Osteoblast (primary cell): Measurements from ENCODE around the gene GSPT1. TPM values are rescaled to one million over a fixed set of nuclear protein-coding genes. Genes with fewer than 3 reads are reported as not detected.

Source experiments
- DNase-seq: peaks from one replicate; pipeline ENCODE4 v3.0.0; 2011; ENCODE audit warnings: low spot score, mixed read lengths; ENCODE audit not compliant: insufficient read length; ENCODE audit errors: missing footprints
- H2AFZ ChIP-seq: 2 replicates; pipeline ENCODE4 v1.6.0; 2011; ENCODE audit warnings: mild to moderate bottlenecking, low read length
- H3K27ac ChIP-seq: 2 replicates; pipeline ENCODE4 v1.5.1; 2011; ENCODE audit warnings: mild to moderate bottlenecking, low read depth, low read length, moderate library complexity
- H3K27me3 ChIP-seq: 2 replicates; pipeline ENCODE4 v1.6.0; 2012; ENCODE audit warnings: mild to moderate bottlenecking, control low read depth, inconsistent platforms, low read length, moderate library complexity; ENCODE audit not compliant: insufficient read depth
- H3K36me3 ChIP-seq: 2 replicates; pipeline ENCODE4 v1.5.1; 2011; ENCODE audit warnings: mild to moderate bottlenecking, low read length, control low read depth, moderate library complexity; ENCODE audit not compliant: insufficient read depth
- H3K4me1 ChIP-seq: 2 replicates; pipeline ENCODE4 v1.5.1; 2011; ENCODE audit warnings: mild to moderate bottlenecking, low read length, control low read depth, moderate library complexity; ENCODE audit not compliant: insufficient read depth
- H3K4me2 ChIP-seq: 2 replicates; pipeline ENCODE4 v1.6.0; 2011; ENCODE audit warnings: mild to moderate bottlenecking, low read length; ENCODE audit not compliant: insufficient read depth
- H3K4me3 ChIP-seq: fragments of 200-600 bp; sonication (generic); 3 replicates; pipeline ENCODE4 v1.5.1; 2012; ENCODE audit warnings: mild to moderate bottlenecking, low read length, inconsistent platforms; ENCODE audit not compliant: insufficient read depth
- H3K79me2 ChIP-seq: 2 replicates; pipeline ENCODE4 v1.6.0; 2012; ENCODE audit warnings: mild to moderate bottlenecking, low read length, control low read depth, inconsistent platforms; ENCODE audit not compliant: insufficient read depth
- H3K9me3 ChIP-seq: 2 replicates; pipeline ENCODE4 v1.5.1; 2011; ENCODE audit warnings: low read depth, low read length, control low read depth
- H4K20me1 ChIP-seq: 2 replicates; pipeline ENCODE4 v1.6.0; 2012; ENCODE audit warnings: mild to moderate bottlenecking, low read length, control low read depth; ENCODE audit not compliant: insufficient read depth
- CTCF ChIP-seq: IDR thresholded peaks from 2 replicates; pipeline ENCODE4 v1.5.1; 2011; ENCODE audit warnings: mild to moderate bottlenecking, low read depth, low read length, moderate library complexity; ENCODE audit errors: extremely low read depth
- total RNA-seq: library from RNA; depleted of rRNA; stranded (reverse); fragments of >200 nt; gene quantifications from 2 replicates; pipeline ENCODE4 v1.2.3, GENCODE V29; 2012

The GSPT1 gene
- total RNA-seq, 1 donor: 109 TPM

GRCh38 chr16:11903906-11904305 is 11.8 kb downstream of the GSPT1 start:
- H3K27ac ChIP-seq: peak overlapping the region; percentile 46
- H3K4me2 ChIP-seq: no peak overlapping the region
- peaks cover 63% of the 10 kb centered on the region for H4K20me1 ChIP-seq
- DNase-seq: peak; percentile 38
- H3K4me1 ChIP-seq: peaks cover 13% of the 10 kb centered on the region
- peaks cover 16% of the 10 kb centered on the region for H3K36me3 ChIP-seq
- H3K79me2 ChIP-seq: peaks cover 94% of the 10 kb centered on the region
- H3K4me3 ChIP-seq: no peak overlapping the region
- H3K9me3 ChIP-seq: no peaks in the 10 kb centered on the region
- no peaks in the 10 kb centered on the region for H3K27me3 ChIP-seq
- TF ChIP-seq CTCF: no peak
- no peak overlapping the region for H2AFZ ChIP-seq

GRCh38 chr16:11901091-11901490 is 14.7 kb downstream of the GSPT1 start:
- H3K79me2 ChIP-seq: peaks cover 89% of the 10 kb centered on the region
- H4K20me1 ChIP-seq: peaks cover 58% of the 10 kb centered on the region
- peaks cover 32% of the 10 kb centered on the region for H3K4me1 ChIP-seq
- H3K4me3 ChIP-seq: no peak overlapping the region
- H3K27me3 ChIP-seq: no peaks in the 10 kb centered on the region
- no peak overlapping the region for H2AFZ ChIP-seq
- peak overlapping the region; percentile 34 for H3K27ac ChIP-seq
- peak; percentile 55 for DNase-seq
- H3K9me3 ChIP-seq: no peaks in the 10 kb centered on the region
- no peak overlapping the region for H3K4me2 ChIP-seq
- no peak for TF ChIP-seq CTCF
- H3K36me3 ChIP-seq: peaks cover 14% of the 10 kb centered on the region

GRCh38 chr16:11896486-11897176 is 19.1 kb downstream of the GSPT1 start:
- peaks cover 21% of the 10 kb centered on the region for H3K4me1 ChIP-seq
- no peak for TF ChIP-seq CTCF
- H3K79me2 ChIP-seq: peaks cover 82% of the 10 kb centered on the region
- peak; percentile 92 for DNase-seq
- peaks cover 38% of the 10 kb centered on the region for H4K20me1 ChIP-seq
- no peaks in the 10 kb centered on the region for H3K27me3 ChIP-seq
- peaks cover 33% of the 10 kb centered on the region for H3K36me3 ChIP-seq
- H3K9me3 ChIP-seq: no peaks in the 10 kb centered on the region
- peak overlapping the region; percentile 46 for H3K4me2 ChIP-seq
- H2AFZ ChIP-seq: no peak overlapping the region
- H3K4me3 ChIP-seq: no peak overlapping the region
- H3K27ac ChIP-seq: peak overlapping the region; percentile 68

- Histone ChIP-seq H4K20me1 (peaks cover 16% of the 10 kb centered on the region), H3K79me2 (peaks cover 62% of the 10 kb centered on the region)
Measured at GRCh38 chr16:11893571-11893970, 22.2 kb downstream of the GSPT1 start.

More at GRCh38 chr16:11893571-11893970, 22.2 kb downstream of the GSPT1 start:
- Histone ChIP-seq H3K4me3 (no peak overlapping the region), H3K36me3 (peaks cover 43% of the 10 kb centered on the region), H3K27ac (no peak overlapping the region), H3K4me1 (peaks cover 20% of the 10 kb centered on the region), H2AFZ (no peak overlapping the region), H3K27me3 (no peaks in the 10 kb centered on the region), H3K4me2 (no peak overlapping the region), H3K9me3 (no peaks in the 10 kb centered on the region)
- no peak for DNase-seq
- TF ChIP-seq CTCF: no peak
